AG04450 (cell line): ENCODE data around the gene LRRC36. TPM values are rescaled to one million over a fixed set of nuclear protein-coding genes. Genes with fewer than 3 reads are reported as not detected.

Experiments used
- CTCF ChIA-PET: fragments of 300-600, 350-600 bp; formaldehyde crosslinking; extraction: SDS; loops from one replicate; lab custom pipeline; 2022; ENCODE audit warnings: antibody characterized with exemption, inconsistent platforms; lab: Charles Lee
- POLR2A ChIA-PET: fragments of 350-600 bp; formaldehyde crosslinking; extraction: SDS; loops from one replicate; lab custom pipeline; 2021; ENCODE audit warnings: antibody characterized with exemption, inconsistent platforms; lab: Yijun Ruan, JAX
- DNase-seq: peaks from one replicate; pipeline ENCODE4 v3.0.0-alpha.2; 2011; ENCODE audit warnings: low read depth, low spot score
- H3K27ac ChIP-seq: one replicate; pipeline ENCODE4 v1.5.1; 2012; ENCODE audit warnings: low read depth, low read length, control low read depth
- H3K27me3 ChIP-seq: one replicate; pipeline ENCODE4 v1.6.0; 2012; ENCODE audit warnings: low read length; ENCODE audit not compliant: control insufficient read depth, insufficient read depth
- H3K4me3 ChIP-seq: 2 replicates; pipeline ENCODE4 v1.5.1; 2011; ENCODE audit warnings: mild to moderate bottlenecking, low read depth, low read length, control low read depth
- H3K9me3 ChIP-seq: 2 replicates; pipeline ENCODE4 v1.5.1; 2012; ENCODE audit warnings: low read length; ENCODE audit not compliant: control insufficient read depth, insufficient read depth
- polyA plus RNA-seq: library from polyadenylated mRNA; depleted of rRNA; stranded (reverse); fragments of >200 nt; gene quantifications from 2 replicates; pipeline ENCODE4 v1.2.3, GENCODE V29; 2011
- TF ChIP-seq, protein P1 (sequence below): IDR thresholded peaks from 2 replicates; pipeline ENCODE4 v1.5.1; 2011; ENCODE audit warnings: low read depth, low read length, control low read depth, inconsistent platforms

Gene LRRC36
- polyA plus RNA-seq, 1 experiment = 0.41 TPM

DNA sequence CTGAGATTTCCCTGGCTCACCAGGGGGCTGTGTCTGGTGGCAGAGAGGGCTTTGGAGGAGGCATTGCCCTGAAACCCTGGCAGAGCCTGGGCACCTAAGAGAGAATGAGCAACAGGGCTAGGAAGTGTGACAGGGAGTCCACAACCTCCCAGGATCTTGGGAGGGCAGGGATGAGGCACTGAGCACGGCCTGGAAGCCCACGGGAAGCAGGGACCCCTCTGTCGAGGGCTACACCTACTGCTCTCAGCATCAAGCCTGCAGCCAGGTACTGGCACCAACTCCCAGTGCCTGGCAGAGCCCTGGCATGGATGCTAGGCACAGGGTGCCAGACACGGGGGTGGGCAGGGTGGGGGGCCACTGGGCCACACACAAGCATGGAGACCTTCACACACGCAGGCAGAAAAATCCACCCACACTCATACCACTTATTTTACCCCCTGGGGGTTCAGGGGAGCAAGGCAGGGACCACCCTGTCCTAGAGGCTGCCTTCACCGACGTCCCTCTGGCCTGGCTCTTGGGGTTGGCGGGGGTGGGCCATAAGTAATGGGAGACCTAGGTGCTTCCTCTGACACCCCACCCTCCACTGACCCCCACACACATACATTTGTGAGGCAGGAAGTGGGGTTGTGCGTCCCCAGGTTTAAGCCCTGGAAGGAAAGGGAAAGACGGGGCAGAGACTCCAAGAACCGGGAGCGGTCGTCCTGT is 103.3 kb downstream of the LRRC36 start:
- TF ChIP-seq, protein P1, sequence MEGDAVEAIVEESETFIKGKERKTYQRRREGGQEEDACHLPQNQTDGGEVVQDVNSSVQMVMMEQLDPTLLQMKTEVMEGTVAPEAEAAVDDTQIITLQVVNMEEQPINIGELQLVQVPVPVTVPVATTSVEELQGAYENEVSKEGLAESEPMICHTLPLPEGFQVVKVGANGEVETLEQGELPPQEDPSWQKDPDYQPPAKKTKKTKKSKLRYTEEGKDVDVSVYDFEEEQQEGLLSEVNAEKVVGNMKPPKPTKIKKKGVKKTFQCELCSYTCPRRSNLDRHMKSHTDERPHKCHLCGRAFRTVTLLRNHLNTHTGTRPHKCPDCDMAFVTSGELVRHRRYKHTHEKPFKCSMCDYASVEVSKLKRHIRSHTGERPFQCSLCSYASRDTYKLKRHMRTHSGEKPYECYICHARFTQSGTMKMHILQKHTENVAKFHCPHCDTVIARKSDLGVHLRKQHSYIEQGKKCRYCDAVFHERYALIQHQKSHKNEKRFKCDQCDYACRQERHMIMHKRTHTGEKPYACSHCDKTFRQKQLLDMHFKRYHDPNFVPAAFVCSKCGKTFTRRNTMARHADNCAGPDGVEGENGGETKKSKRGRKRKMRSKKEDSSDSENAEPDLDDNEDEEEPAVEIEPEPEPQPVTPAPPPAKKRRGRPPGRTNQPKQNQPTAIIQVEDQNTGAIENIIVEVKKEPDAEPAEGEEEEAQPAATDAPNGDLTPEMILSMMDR = no peak
- Histone ChIP-seq H3K27ac (no peak overlapping the region), H3K27me3 (peaks cover 42% of the 10 kb centered on the region), H3K4me3 (0 out of 2 replicates have a peak overlapping the region, but pooled peaks have one; percentile 44), H3K9me3 (no peaks in the 10 kb centered on the region)
- no peak for DNase-seq
- POLR2A ChIA-PET = interaction anchor here (0.9 kb wide), 1 partner anchor 17 kb away, joined by 6 read pairs; no protein-coding TSS in a partner anchor
- CTCF ChIA-PET = interaction anchor here (1.2 to 6.7 kb wide), 8 partner anchors 13 to 84 kb away, joined by 5 to 154 read pairs (median 10); partner anchors contain the start of gene ZDHHC1

DNA sequence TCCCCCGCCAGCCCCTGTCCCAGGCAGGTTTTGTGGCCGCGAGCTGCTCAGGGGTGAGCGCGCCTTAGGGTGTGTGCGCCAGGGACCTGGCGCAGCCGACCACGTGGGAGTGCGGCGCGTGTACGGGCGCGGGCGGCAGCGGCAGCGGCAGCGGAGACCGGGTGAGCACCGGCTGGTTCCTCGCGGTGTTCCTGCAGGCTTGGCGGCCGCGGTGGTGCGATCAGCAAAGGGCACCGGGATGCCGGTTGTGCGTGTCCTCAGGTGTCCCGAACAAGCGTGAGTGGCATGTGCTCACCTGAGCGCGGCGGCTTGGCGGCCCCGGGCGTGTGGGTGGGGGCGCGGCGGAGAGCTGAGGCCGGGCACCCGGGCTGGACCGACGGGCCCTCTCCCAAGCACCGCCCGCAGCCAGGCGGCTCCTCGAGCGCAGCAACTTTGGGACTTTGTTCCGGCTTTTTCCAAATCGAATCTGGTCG is 103.9 kb downstream of the LRRC36 start:
- no peak overlapping the region for H3K27ac ChIP-seq
- POLR2A ChIA-PET = interaction anchor here (0.9 kb wide), 1 partner anchor 17 kb away, joined by 6 read pairs; no protein-coding TSS in a partner anchor
- DNase-seq = no peak
- peak overlapping the region; percentile 44 for H3K4me3 ChIP-seq
- CTCF ChIA-PET = interaction anchor here (0.9 to 2.2 kb wide), 5 partner anchors 17 to 51 kb away, joined by 3 to 9 read pairs (median 7); no protein-coding TSS in a partner anchor
- H3K27me3 ChIP-seq = peaks cover 37% of the 10 kb centered on the region
- TF ChIP-seq, protein P1 = no peak
- no peaks in the 10 kb centered on the region for H3K9me3 ChIP-seq

DNA sequence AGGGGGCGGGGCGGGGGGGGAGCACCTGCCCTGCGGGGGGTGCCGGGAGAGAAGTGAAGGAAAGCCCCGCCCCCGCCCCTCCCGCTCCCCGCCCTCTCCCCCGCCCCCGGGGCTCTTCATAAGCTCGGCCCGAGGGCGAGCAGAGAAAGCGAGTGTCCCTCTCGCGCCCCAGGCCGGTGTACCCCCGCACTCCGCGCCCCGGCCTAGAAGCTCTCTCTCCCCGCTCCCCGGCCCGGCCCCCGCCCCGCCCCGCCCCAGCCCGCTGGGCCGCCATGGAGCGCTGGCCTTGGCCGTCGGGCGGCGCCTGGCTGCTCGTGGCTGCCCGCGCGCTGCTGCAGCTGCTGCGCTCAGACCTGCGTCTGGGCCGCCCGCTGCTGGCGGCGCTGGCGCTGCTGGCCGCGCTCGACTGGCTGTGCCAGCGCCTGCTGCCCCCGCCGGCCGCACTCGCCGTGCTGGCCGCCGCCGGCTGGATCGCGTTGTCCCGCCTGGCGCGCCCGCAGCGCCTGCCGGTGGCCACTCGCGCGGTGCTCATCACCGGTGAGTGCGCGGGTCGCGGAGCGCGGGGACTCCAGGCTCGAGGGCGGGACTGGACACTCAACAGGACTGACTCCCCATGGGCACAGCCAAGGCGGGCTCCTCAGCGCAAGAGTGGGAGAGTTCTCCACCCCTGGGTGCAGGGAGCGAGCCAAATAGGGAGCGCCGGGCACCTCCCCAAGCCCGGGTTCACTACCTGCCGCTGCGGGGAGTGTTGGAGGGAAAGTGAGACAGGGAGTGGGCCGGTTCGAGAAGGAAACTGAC is 104.6 kb downstream of the LRRC36 start, which contains the start of gene HSD11B2:
HSD11B2 (plus strand) TSS at position 145 of the 798 bp plus-strand sequence; CDS start at position 273, 128 bp downstream.
- CTCF ChIA-PET = interaction anchor here (0.6 to 2.2 kb wide), 7 partner anchors 14 to 64 kb away, joined by 3 to 9 read pairs (median 6); no protein-coding TSS in a partner anchor
- Histone ChIP-seq H3K9me3 (no peaks in the 10 kb centered on the region), H3K27me3 (peaks cover 31% of the 10 kb centered on the region), H3K4me3 (peak within 1 kb of the TSS; percentile 44), H3K27ac (no peak within 1 kb of the TSS)
- TF ChIP-seq, protein P1 = 0 out of 2 replicates have a peak, but pooled peaks have one; percentile 7
- no peak for DNase-seq
- POLR2A ChIA-PET = no interaction called here

DNA sequence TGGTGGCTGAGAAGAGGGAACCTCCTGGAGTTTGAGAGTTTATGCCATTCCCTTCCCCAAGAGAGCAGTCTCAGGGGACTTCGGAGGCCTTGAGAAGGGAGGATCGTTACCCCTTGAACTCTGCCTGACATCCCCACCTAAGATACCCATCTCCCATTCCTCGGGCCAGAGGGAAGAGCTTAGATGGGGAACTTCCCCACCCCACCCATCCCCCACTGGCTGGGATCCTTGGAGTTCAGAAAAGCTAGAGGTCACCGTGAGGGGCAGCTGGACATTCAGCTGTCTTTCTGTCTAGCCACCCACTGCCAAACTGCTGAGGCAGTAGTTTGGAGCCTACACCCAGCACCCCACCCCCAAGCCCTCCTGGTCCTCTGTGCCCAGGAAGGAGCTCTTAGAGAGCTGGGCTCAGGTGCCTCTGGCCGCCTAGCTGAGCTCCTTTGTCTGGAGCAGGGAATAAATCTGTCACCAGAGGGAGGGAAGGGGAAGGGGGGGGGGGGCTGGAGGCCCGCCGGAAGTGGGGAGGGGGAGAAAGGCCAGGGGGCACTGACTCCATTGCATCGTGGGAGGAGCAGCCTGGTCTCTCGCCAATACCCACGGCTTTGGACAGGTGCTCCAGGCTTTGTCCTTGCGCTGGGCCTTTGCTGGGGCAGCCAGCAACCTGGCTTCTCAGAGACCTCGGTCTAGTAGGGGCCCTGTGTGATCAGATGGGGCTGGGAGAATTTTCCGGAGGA is 105.3 kb downstream of the LRRC36 start:
- Histone ChIP-seq H3K4me3 (peak overlapping the region; percentile 44), H3K27ac (no peak overlapping the region), H3K27me3 (peaks cover 28% of the 10 kb centered on the region), H3K9me3 (no peaks in the 10 kb centered on the region)
- POLR2A ChIA-PET = interaction anchor here (0.7 kb wide), 1 partner anchor 16 kb away, joined by 5 read pairs; no protein-coding TSS in a partner anchor
- CTCF ChIA-PET = interaction anchor here (0.6 to 2.2 kb wide), 6 partner anchors 15 to 181 kb away, joined by 3 to 11 read pairs (median 4); partner anchors contain the start of gene ATP6V0D1
- TF ChIP-seq, protein P1 = no peak
- no peak for DNase-seq
